T-helper 2 cell treated with Interferon-gamma antibody and Interleukin-4, amounts not matched to agents 5 μg/mL and 100 μg/mL, for 36 hours (primary cell): ENCODE measurements around the gene PTGES.
"Not testable (repeated sequence)": the region's sequence is repeated elsewhere in the genome, so short reads cannot be mapped to it uniquely, and the experiment has no call there.

Experiments
- DNase-seq: peaks from one replicate; pipeline ENCODE4 v3.0.0; 2021; ENCODE audit warnings: low spot score
- H3K27ac Mint-ChIP-seq: one replicate; pipeline ENCODE4 v1.8.0; 2021; ENCODE audit warnings: mild to moderate bottlenecking, mixed read lengths
- H3K27me3 Mint-ChIP-seq: one replicate; pipeline ENCODE4 v1.8.0; 2021; ENCODE audit warnings: low read depth, mixed read lengths
- H3K36me3 Mint-ChIP-seq: one replicate; pipeline ENCODE4 v1.8.0; 2021; ENCODE audit warnings: low read depth, mixed read lengths
- H3K4me1 Mint-ChIP-seq: one replicate; pipeline ENCODE4 v1.8.0; 2021; ENCODE audit warnings: low read depth, mixed read lengths
- H3K4me3 Mint-ChIP-seq: one replicate; pipeline ENCODE4 v1.8.0; 2022; ENCODE audit warnings: mild to moderate bottlenecking, moderate library complexity, mixed read lengths
- H3K9me3 Mint-ChIP-seq: one replicate; pipeline ENCODE4 v1.8.0; 2021; ENCODE audit warnings: mixed read lengths

Gene PTGES

GRCh38 chr9:129761293-129761900 lies 8.6 kb upstream of the PTGES start:
- peaks cover 7% of the 10 kb centered on the region for H3K4me1 Mint-ChIP-seq
- H3K27ac Mint-ChIP-seq: no peak overlapping the region
- H3K4me3 Mint-ChIP-seq: no peak overlapping the region
- H3K27me3 Mint-ChIP-seq: peaks cover 6% of the 10 kb centered on the region
- no peak for DNase-seq
- no peaks in the 10 kb centered on the region for H3K36me3 Mint-ChIP-seq
- H3K9me3 Mint-ChIP-seq: no peaks in the 10 kb centered on the region

- H3K4me3 Mint-ChIP-seq, H3K4me1 Mint-ChIP-seq, H3K27ac Mint-ChIP-seq, DNase-seq, H3K27me3 Mint-ChIP-seq, H3K9me3 Mint-ChIP-seq, H3K36me3 Mint-ChIP-seq: not testable (repeated sequence)
Measured at GRCh38 chr9:129760784-129761183, 7.9 kb upstream of the PTGES start.

- DNase-seq: no peak
- no peaks in the 10 kb centered on the region for H3K36me3 Mint-ChIP-seq
- H3K4me1 Mint-ChIP-seq: peaks cover 7% of the 10 kb centered on the region
- H3K27ac Mint-ChIP-seq: no peak overlapping the region
- no peak overlapping the region for H3K4me3 Mint-ChIP-seq
- no peaks in the 10 kb centered on the region for H3K9me3 Mint-ChIP-seq
- H3K27me3 Mint-ChIP-seq: peaks cover 6% of the 10 kb centered on the region
Measured at GRCh38 chr9:129759804-129760502, 7.1 kb upstream of the PTGES start.

- H3K27ac Mint-ChIP-seq: no peak overlapping the region
- DNase-seq: no peak
Measured at GRCh38 chr9:129759319-129759718, 6.5 kb upstream of the PTGES start.

GRCh38 chr9:129757045-129757444 lies 4.2 kb upstream of the PTGES start:
- no peak for DNase-seq
- Mint-ChIP-seq H3K27me3 (peaks cover 6% of the 10 kb centered on the region), H3K4me3 (no peak overlapping the region)

More at GRCh38 chr9:129759319-129759718, 6.5 kb upstream of the PTGES start:
- peaks cover 6% of the 10 kb centered on the region for H3K27me3 Mint-ChIP-seq
- H3K9me3 Mint-ChIP-seq: no peaks in the 10 kb centered on the region
- H3K36me3 Mint-ChIP-seq: no peaks in the 10 kb centered on the region
- H3K4me1 Mint-ChIP-seq: peaks cover 7% of the 10 kb centered on the region
- H3K4me3 Mint-ChIP-seq: no peak overlapping the region

GRCh38 chr9:129756191-129756590 lies 3.3 kb upstream of the PTGES start:
- H3K4me1 Mint-ChIP-seq: peaks cover 7% of the 10 kb centered on the region
- H3K27ac Mint-ChIP-seq: no peak overlapping the region
- peaks cover 6% of the 10 kb centered on the region for H3K27me3 Mint-ChIP-seq
- no peak for DNase-seq
- no peak overlapping the region for H3K4me3 Mint-ChIP-seq
- H3K9me3 Mint-ChIP-seq: no peaks in the 10 kb centered on the region
- H3K36me3 Mint-ChIP-seq: no peaks in the 10 kb centered on the region

More at GRCh38 chr9:129757045-129757444, 4.2 kb upstream of the PTGES start:
- H3K9me3 Mint-ChIP-seq: no peaks in the 10 kb centered on the region
- H3K36me3 Mint-ChIP-seq: no peaks in the 10 kb centered on the region
- no peak overlapping the region for H3K27ac Mint-ChIP-seq
- peaks cover 7% of the 10 kb centered on the region for H3K4me1 Mint-ChIP-seq

GRCh38 chr9:129755151-129755550 lies 2.3 kb upstream of the PTGES start:
- no peak overlapping the region for H3K4me3 Mint-ChIP-seq
- H3K27me3 Mint-ChIP-seq: peaks cover 6% of the 10 kb centered on the region
- no peaks in the 10 kb centered on the region for H3K36me3 Mint-ChIP-seq
- H3K27ac Mint-ChIP-seq: no peak overlapping the region
- no peak for DNase-seq
- H3K4me1 Mint-ChIP-seq: peaks cover 7% of the 10 kb centered on the region
- no peaks in the 10 kb centered on the region for H3K9me3 Mint-ChIP-seq

GRCh38 chr9:129751841-129752801 lies 721 bp downstream of the PTGES start:
- H3K4me3 Mint-ChIP-seq: no peak overlapping the region

GRCh38 chr9:129750013-129750638 lies 2.7 kb downstream of the PTGES start:
- no peaks in the 10 kb centered on the region for H3K4me1 Mint-ChIP-seq
- no peak for DNase-seq
- no peaks in the 10 kb centered on the region for H3K27me3 Mint-ChIP-seq
- no peak overlapping the region for H3K4me3 Mint-ChIP-seq
- H3K9me3 Mint-ChIP-seq: no peaks in the 10 kb centered on the region
- H3K36me3 Mint-ChIP-seq: no peaks in the 10 kb centered on the region
- H3K27ac Mint-ChIP-seq: no peak overlapping the region

More at GRCh38 chr9:129751841-129752801, 721 bp downstream of the PTGES start:
- H3K27me3 Mint-ChIP-seq: no peaks in the 10 kb centered on the region
- H3K27ac Mint-ChIP-seq: no peak overlapping the region
- H3K36me3 Mint-ChIP-seq: no peaks in the 10 kb centered on the region
- H3K4me1 Mint-ChIP-seq: peaks cover 2% of the 10 kb centered on the region
- no peak for DNase-seq
- H3K9me3 Mint-ChIP-seq: no peaks in the 10 kb centered on the region

- Mint-ChIP-seq H3K27ac (no peak overlapping the region), H3K4me3 (no peak overlapping the region), H3K9me3 (no peaks in the 10 kb centered on the region), H3K27me3 (no peaks in the 10 kb centered on the region), H3K4me1 (no peaks in the 10 kb centered on the region), H3K36me3 (no peaks in the 10 kb centered on the region)
- DNase-seq: no peak
Measured at GRCh38 chr9:129749575-129749974, 3.3 kb downstream of the PTGES start.

GRCh38 chr9:129749052-129749451 lies 3.8 kb downstream of the PTGES start:
- not testable (repeated sequence) for H3K27ac Mint-ChIP-seq, H3K4me1 Mint-ChIP-seq, H3K36me3 Mint-ChIP-seq, H3K9me3 Mint-ChIP-seq, H3K4me3 Mint-ChIP-seq, DNase-seq, H3K27me3 Mint-ChIP-seq

GRCh38 chr9:129748249-129748648 lies 4.6 kb downstream of the PTGES start:
- Mint-ChIP-seq H3K36me3 (no peaks in the 10 kb centered on the region), H3K27me3 (no peaks in the 10 kb centered on the region), H3K4me1 (no peaks in the 10 kb centered on the region), H3K27ac (no peak overlapping the region), H3K4me3 (no peak overlapping the region), H3K9me3 (no peaks in the 10 kb centered on the region)
- DNase-seq: no peak

GRCh38 chr9:129746092-129746777 lies 6.6 kb downstream of the PTGES start:
- DNase-seq: no peak
- Mint-ChIP-seq H3K27ac (no peak overlapping the region), H3K27me3 (no peaks in the 10 kb centered on the region), H3K36me3 (no peaks in the 10 kb centered on the region), H3K4me1 (no peaks in the 10 kb centered on the region), H3K9me3 (no peaks in the 10 kb centered on the region), H3K4me3 (no peak overlapping the region)
